B cell (primary cell): ENCODE results near the gene LYST. TPM values are rescaled to one million over a fixed set of nuclear protein-coding genes. Genes with fewer than 3 reads are reported as not detected.

ENCODE experiments used
- ATAC-seq: fragments of 200-7000 bp; cut with Tn5 transposase; one replicate; pipeline ENCODE4 v1.10.0; 2021; ENCODE audit warnings: low read depth, mild to moderate bottlenecking, moderate number of reproducible peaks, moderate library complexity
- CTCF ChIA-PET: fragments of 350-600 bp; sonication (Branson Sonifier 250); formaldehyde crosslinking; loops from one replicate; lab custom pipeline; 2021; ENCODE audit warnings: antibody characterized with exemption, inconsistent platforms; lab: Charles Lee
- POLR2A ChIA-PET: fragments of 350-600 bp; sonication (Branson Sonifier 250); formaldehyde crosslinking; loops from one replicate; lab custom pipeline; 2021; ENCODE audit warnings: antibody characterized with exemption; lab: Charles Lee
- DNase-seq: peaks from one replicate; pipeline ENCODE4 v3.0.0; 2013
- H2AFZ ChIP-seq: 2 replicates; pipeline ENCODE4 v1.6.1; 2012; ENCODE audit warnings: mild to moderate bottlenecking, low read depth, low read length; ENCODE audit not compliant: insufficient read depth, poor library complexity, severe bottlenecking
- H3K27ac ChIP-seq, 2 donors: 1 replicate in 1 of 2; 2 replicates in 1 of 2; pipeline ENCODE4 v1.5.1; 2012 to 2013; ENCODE audit warnings: low read length in 2 of 2, mild to moderate bottlenecking in 2 of 2, moderate library complexity in 1 of 2
- H3K27me3 ChIP-seq, 4 experiments: fragments of 200-600 bp in 1 of 4; sonication (generic) in 1 of 4; replicated peaks in 1 of 4; 1 replicate in 2 of 4; 2 replicates in 2 of 4; pipeline versions ENCODE4 v1.6.1 to v1.7.0; 2013 to 2016; ENCODE audit warnings: low read length in 3 of 4, mild to moderate bottlenecking in 2 of 4, mixed read lengths in 1 of 4, moderate library complexity in 1 of 4; ENCODE audit not compliant: insufficient read depth in 4 of 4, control insufficient read depth in 3 of 4; ENCODE audit errors: control extremely low read depth in 1 of 4
- H3K36me3 ChIP-seq, 2 experiments: replicated peaks in 1 of 2; 1 replicate in 1 of 2; 2 replicates in 1 of 2; pipeline versions ENCODE4 v1.6.1 to v1.7.1; 2013; ENCODE audit warnings: low read length in 1 of 2; ENCODE audit not compliant: insufficient read depth in 2 of 2, control insufficient read depth in 1 of 2; ENCODE audit errors: control extremely low read depth in 1 of 2, extremely low read depth in 1 of 2
- H3K4me1 ChIP-seq, 2 donors: fragments of 200-600 bp in 1 of 2; sonication (generic) in 1 of 2; 1 replicate in 1 of 2; 2 replicates in 1 of 2; pipeline versions ENCODE4 v1.5.1 to v1.6.1; 2013 to 2017; ENCODE audit warnings: low read length in 2 of 2; ENCODE audit not compliant: control insufficient read depth in 2 of 2, insufficient read depth in 2 of 2
- H3K4me2 ChIP-seq: replicated peaks from 2 replicates; pipeline ENCODE3; 2012; ENCODE audit warnings: mild to moderate bottlenecking, low read depth, low read length; ENCODE audit not compliant: poor library complexity, severe bottlenecking
- H3K4me3 ChIP-seq, 5 experiments: fragments of 200-600 bp in 1 of 5; sonication (generic) in 1 of 5; 1 replicate in 3 of 5; 2 replicates in 2 of 5; pipeline versions ENCODE4 v1.5.1 to v1.7.0; 2011 to 2016; ENCODE audit warnings: low read length in 4 of 5, mild to moderate bottlenecking in 4 of 5, low read depth in 2 of 5, control low read depth in 1 of 5, moderate library complexity in 1 of 5; ENCODE audit not compliant: insufficient read depth in 1 of 5; ENCODE audit errors: control extremely low read depth in 1 of 5, extremely low read depth in 1 of 5
- H3K79me2 ChIP-seq: fragments of 200-600 bp; sonication (generic); one replicate; pipeline ENCODE4 v1.6.0; 2016; ENCODE audit warnings: low read length; ENCODE audit not compliant: control insufficient read depth, insufficient read depth
- H3K9ac ChIP-seq: fragments of 200-600 bp; sonication (generic); 2 replicates; pipeline ENCODE4 v1.6.1; 2017; ENCODE audit warnings: mild to moderate bottlenecking, low read length, moderate library complexity
- H3K9me3 ChIP-seq, 3 donors: one replicate each; pipeline versions ENCODE4 v1.6.1 to v1.7.1; 2013; ENCODE audit warnings: low read length in 2 of 3; ENCODE audit not compliant: control insufficient read depth in 2 of 3, insufficient read depth in 1 of 3; ENCODE audit errors: control extremely low read depth in 1 of 3
- H4K20me1 ChIP-seq: 2 replicates; pipeline ENCODE4 v1.6.0; 2012; ENCODE audit warnings: mild to moderate bottlenecking, low read length; ENCODE audit not compliant: insufficient read depth, control insufficient read depth, poor library complexity, severe bottlenecking
- H3K27ac Mint-ChIP-seq: one replicate; pipeline ENCODE4 v1.8.0; 2021; ENCODE audit warnings: mixed read lengths
- H3K27me3 Mint-ChIP-seq: one replicate; pipeline ENCODE4 v1.8.0; 2021; ENCODE audit warnings: mixed read lengths
- H3K4me1 Mint-ChIP-seq: one replicate; pipeline ENCODE4 v1.8.0; 2021; ENCODE audit warnings: mixed read lengths
- H3K4me3 Mint-ChIP-seq: one replicate; pipeline ENCODE4 v1.8.0; 2021; ENCODE audit warnings: mixed read lengths
- H3K9me3 Mint-ChIP-seq: one replicate; pipeline ENCODE4 v1.8.0; 2022; ENCODE audit warnings: mixed read lengths; ENCODE audit not compliant: insufficient read depth
- CTCF ChIP-seq: fragments of 200-600 bp; IDR thresholded peaks from one replicate; pipeline ENCODE4 v1.8.0; 2022; ENCODE audit warnings: antibody characterized with exemption, mild to moderate bottlenecking
- EZH2 ChIP-seq: IDR thresholded peaks from 2 replicates; pipeline ENCODE4 v1.6.1; 2012; ENCODE audit warnings: borderline replicate concordance, low read depth, mild to moderate bottlenecking, moderate library complexity, low read length; ENCODE audit not compliant: insufficient read depth, poor library complexity, severe bottlenecking
- WGBS: methylation state at CpG from one replicate; pipeline ENCODE4 v1.1.5; 2013; ENCODE audit warnings: missing lambda C conversion rate; ENCODE audit not compliant: insufficient coverage; 5-methylcytosine and 5-hydroxymethylcytosine counted together
- intact Hi-C: fragments of 100-400 bp; cut with micrococcal nuclease; formaldehyde crosslinking; loops from one replicate; pipeline ENCODE4 v1.10.0; 2022
- polyA plus RNA-seq: library from polyadenylated mRNA; depleted of rRNA; stranded (reverse); fragments of >200 nt; gene quantifications from 2 replicates; pipeline ENCODE4 v1.2.3, GENCODE V29; 2012
- total RNA-seq, 2 donors: library from RNA; stranded (reverse); fragments of 120-200 nt in 1 of 2; gene quantifications; 1 replicate in 1 of 2; 2 replicates in 1 of 2; pipeline versions ENCODE4 v1.2.3 to v1.2.4, GENCODE V29; 2013 to 2022

The LYST gene
- total and polyA plus RNA-seq, 2 donors (not counting 1 experiment from before 2014, with no cell fraction given): 50.4 to 120 TPM

GRCh38 chr1:235823684-235824083 is 43.0 kb downstream of the LYST start:
- Histone ChIP-seq H4K20me1 (peaks cover 21% of the 10 kb centered on the region), H3K4me2 (no peak overlapping the region), H3K27ac (no peak overlapping the region), H2AFZ (no peak overlapping the region), H3K27me3 (no peaks in the 10 kb centered on the region), H3K79me2 (peaks cover 5% of the 10 kb centered on the region), H3K9ac (no peak overlapping the region), H3K4me1 (no peaks in the 10 kb centered on the region), H3K36me3 (peaks cover 3 to 5% of the 10 kb centered on the region in 2 experiments), H3K4me3 (no peak overlapping the region), H3K9me3 (no peaks in the 10 kb centered on the region)
- POLR2A ChIA-PET: no interaction called here
- TF ChIP-seq CTCF (no peak), EZH2 (no peak)
- WGBS: 94% methylated on average over 2 of the region's 5 CpGs
- intact Hi-C loops: no loop called here
- no peak for DNase-seq
- CTCF ChIA-PET: no interaction called here
- Mint-ChIP-seq H3K27me3 (no peaks in the 10 kb centered on the region), H3K9me3 (no peaks in the 10 kb centered on the region), H3K27ac (no peak overlapping the region), H3K4me3 (no peak overlapping the region), H3K4me1 (peaks cover 10% of the 10 kb centered on the region)
- ATAC-seq: no peak

- Histone ChIP-seq H3K4me1 (no peaks in the 10 kb centered on the region), H3K4me3 (no peak overlapping the region), H3K9me3 (no peaks in the 10 kb centered on the region), H4K20me1 (peaks cover 21% of the 10 kb centered on the region), H3K4me2 (no peak overlapping the region), H2AFZ (no peak overlapping the region), H3K27ac (no peak overlapping the region), H3K9ac (no peak overlapping the region), H3K79me2 (peaks cover 5% of the 10 kb centered on the region), H3K36me3 (peaks cover 2 to 3% of the 10 kb centered on the region in 2 experiments), H3K27me3 (no peaks in the 10 kb centered on the region)
- ChIA-PET POLR2A (no interaction called here), CTCF (interaction anchor here (1.1 to 2.1 kb wide), 2 partner anchors 39 to 124 kb away, joined by 3 to 6 read pairs; no protein-coding TSS in a partner anchor)
- no peaks in the 10 kb centered on the region for H3K9me3 Mint-ChIP-seq
- no peaks in the 10 kb centered on the region for H3K27me3 Mint-ChIP-seq
- H3K4me1 Mint-ChIP-seq: peaks cover 11% of the 10 kb centered on the region
- no peak for TF ChIP-seq CTCF
- TF ChIP-seq EZH2: no peak
- no peak overlapping the region for H3K27ac Mint-ChIP-seq
- ATAC-seq: no peak
- DNase-seq: no peak
- intact Hi-C loops: no loop called here
- H3K4me3 Mint-ChIP-seq: no peak overlapping the region
Measured at GRCh38 chr1:235822685-235823084, 44.0 kb downstream of the LYST start.
